GM23248 (cell line): ENCODE results near the gene HEPACAM. TPM values are rescaled to one million over a fixed set of nuclear protein-coding genes. Genes with fewer than 3 reads are reported as not detected.
A peak's percentile ranks its signal among the peaks of the same experiment; 100 is the strongest.

Experiments
- DNase-seq: peaks from one replicate; pipeline ENCODE4 v3.0.0-alpha.2; 2015
- H2AFZ ChIP-seq: fragments of 200-600 bp; sonication (generic); 2 replicates; pipeline ENCODE4 v1.6.1; 2016; ENCODE audit warnings: antibody characterized with exemption
- H3F3A ChIP-seq: fragments of 200-600 bp; sonication (generic); 2 replicates; pipeline ENCODE4 v1.6.1; 2016; ENCODE audit warnings: mild to moderate bottlenecking, antibody characterized with exemption, mixed run types; ENCODE audit not compliant: insufficient read depth
- H3K27ac ChIP-seq: fragments of 200-600 bp; sonication (generic); 2 replicates; pipeline ENCODE4 v1.5.1; 2016; ENCODE audit warnings: mild to moderate bottlenecking
- H3K27me3 ChIP-seq: fragments of 200-600 bp; sonication (generic); replicated peaks from 2 replicates; pipeline ENCODE4 v1.6.1; 2016; ENCODE audit warnings: mild to moderate bottlenecking; ENCODE audit not compliant: insufficient read depth
- H3K36me3 ChIP-seq: fragments of 200-600 bp; sonication (generic); 2 replicates; pipeline ENCODE4 v1.6.1; 2016; ENCODE audit warnings: low read depth, mild to moderate bottlenecking
- H3K4me1 ChIP-seq: fragments of 200-600 bp; sonication (generic); 2 replicates; pipeline ENCODE4 v1.6.1; 2016; ENCODE audit warnings: mild to moderate bottlenecking; ENCODE audit not compliant: insufficient read depth
- H3K4me2 ChIP-seq: fragments of 200-600 bp; sonication (generic); one replicate; pipeline ENCODE4 v1.6.1; 2016; ENCODE audit warnings: mild to moderate bottlenecking; ENCODE audit not compliant: unreplicated experiment
- H3K4me3 ChIP-seq: fragments of 200-600 bp; sonication (generic); 2 replicates; pipeline ENCODE4 v1.5.1; 2016; ENCODE audit warnings: mild to moderate bottlenecking
- H3K79me2 ChIP-seq: fragments of 200-600 bp; sonication (generic); 2 replicates; pipeline ENCODE4 v1.6.1; 2016; ENCODE audit warnings: mild to moderate bottlenecking; ENCODE audit not compliant: insufficient read depth
- H3K9ac ChIP-seq: fragments of 200-600 bp; sonication (generic); 2 replicates; pipeline ENCODE4 v1.6.1; 2016; ENCODE audit warnings: mild to moderate bottlenecking
- H3K9me2 ChIP-seq: fragments of 200-600 bp; sonication (generic); 2 replicates; pipeline ENCODE4 v1.6.1; 2016; ENCODE audit warnings: mixed run types, mild to moderate bottlenecking, moderate library complexity; ENCODE audit not compliant: insufficient read depth
- H3K9me3 ChIP-seq: fragments of 200-600 bp; sonication (generic); one replicate; pipeline ENCODE4 v1.6.1; 2017; ENCODE audit warnings: low read depth
- H4K20me1 ChIP-seq: fragments of 200-600 bp; sonication (generic); 2 replicates; pipeline ENCODE4 v1.6.0; 2016; ENCODE audit not compliant: insufficient read depth
- EZH2 ChIP-seq: fragments of 200-600 bp; sonication (generic); IDR thresholded peaks from 2 replicates; pipeline ENCODE4 v1.6.1; 2018; ENCODE audit warnings: antibody characterized with exemption, mild to moderate bottlenecking; ENCODE audit not compliant: insufficient read depth, poor library complexity, severe bottlenecking
- EZH2phosphoT487 ChIP-seq: fragments of 200-600 bp; sonication (generic); IDR thresholded peaks from 2 replicates; pipeline ENCODE4 v1.6.1; 2018; ENCODE audit warnings: antibody characterized with exemption, moderate library complexity, mild to moderate bottlenecking, low read depth; ENCODE audit not compliant: insufficient read depth
- WGBS, 2 experiments: methylation state at CpG; one replicate each; pipeline ENCODE4 v1.1.6; 2015 to 2017; ENCODE audit warnings: low lambda C conversion rate in 2 of 2, low coverage in 1 of 2; ENCODE audit errors: missing lambda C conversion rate in 2 of 2; 5-methylcytosine and 5-hydroxymethylcytosine counted together
- in situ Hi-C: fragments of 300-500 bp; cut with MboI; formaldehyde crosslinking; loops from 2 replicates; pipeline ENCODE4 v1.15.0; 2020
- polyA plus RNA-seq: library from polyadenylated mRNA; unstranded; fragments of >200 nt; fragmentation: Nextera tagmentation; extraction: Ambion mirVana; gene quantifications from 2 replicates; pipeline ENCODE4 v1.2.1, GENCODE V29; 2016
- total RNA-seq: library from RNA; depleted of rRNA; stranded (reverse); fragments of >200 nt; shearing (Covaris generic); gene quantifications from 2 replicates; pipeline ENCODE4 v1.2.3, GENCODE V29; 2014

The HEPACAM gene
- total and polyA plus RNA-seq, 2 experiments from 2014 or later = not detected

GRCh38 chr11:124877910-124878758 is 57.7 kb downstream of the HEPACAM start:
- DNase-seq = no peak
- no peak overlapping the region for H3K27ac ChIP-seq
- no peak overlapping the region for H3K9ac ChIP-seq
- no peaks in the 10 kb centered on the region for H4K20me1 ChIP-seq
- TF ChIP-seq EZH2phosphoT487 = no peak
- no peak for TF ChIP-seq EZH2
- H3F3A ChIP-seq = no peaks in the 10 kb centered on the region
- no peaks in the 10 kb centered on the region for H3K4me1 ChIP-seq
- 65 to 68% methylated on average over 15 to 17 of the region's 17 CpGs for WGBS, 2 experiments
- no peaks in the 10 kb centered on the region for H3K9me2 ChIP-seq
- H2AFZ ChIP-seq = no peak overlapping the region
- H3K36me3 ChIP-seq = no peaks in the 10 kb centered on the region
- H3K4me2 ChIP-seq = no peak overlapping the region
- in situ Hi-C loops = no loop called here
- H3K79me2 ChIP-seq = no peaks in the 10 kb centered on the region
- no peak overlapping the region for H3K4me3 ChIP-seq
- no peaks in the 10 kb centered on the region for H3K27me3 ChIP-seq
- no peaks in the 10 kb centered on the region for H3K9me3 ChIP-seq

DNA sequence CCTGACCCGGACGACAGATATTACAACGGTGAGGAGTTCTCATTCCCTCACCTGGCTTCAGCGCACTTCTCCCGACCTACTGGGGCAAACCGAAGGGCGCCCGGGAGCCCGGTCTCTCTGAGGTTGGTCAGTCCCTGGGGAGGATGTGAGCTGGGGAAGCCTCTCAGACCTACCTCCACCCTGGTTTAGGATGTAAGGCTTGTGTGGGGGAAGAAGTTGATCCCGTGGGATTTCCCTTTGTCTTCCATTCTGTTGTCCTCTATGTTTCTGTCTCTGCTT is 58.3 kb downstream of the HEPACAM start:
- Histone ChIP-seq H3F3A (no peaks in the 10 kb centered on the region), H3K27me3 (0 out of 2 replicates have a peak, but pooled peaks cover under 1% of the 10 kb centered on the region), H2AFZ (peak overlapping the region; percentile 90; the same call in 1 of the 2 replicates), H3K9ac (no peak overlapping the region), H3K79me2 (no peaks in the 10 kb centered on the region), H3K4me3 (no peak overlapping the region), H3K4me2 (no peak overlapping the region), H3K36me3 (no peaks in the 10 kb centered on the region), H3K4me1 (no peaks in the 10 kb centered on the region), H3K9me3 (no peaks in the 10 kb centered on the region), H3K9me2 (no peaks in the 10 kb centered on the region), H3K27ac (no peak overlapping the region), H4K20me1 (no peaks in the 10 kb centered on the region)
- WGBS, 2 experiments = 26 to 42% methylated on average over 10 of the region's 10 CpGs
- DNase-seq = no peak
- in situ Hi-C loops = no loop called here
- TF ChIP-seq EZH2 = no peak

- Histone ChIP-seq H3K79me2 (no peaks in the 10 kb centered on the region), H3K4me3 (peak overlapping the region; percentile 79), H3K4me1 (no peaks in the 10 kb centered on the region), H3K27me3 (peaks cover 6% of the 10 kb centered on the region; the same call in 1 of the 2 replicates), H3K9me2 (no peaks in the 10 kb centered on the region), H3K4me2 (peak overlapping the region; percentile 85), H3K27ac (peak overlapping the region; percentile 79; the same call in 1 of the 2 replicates), H3K9ac (peak overlapping the region; percentile 88), H3K36me3 (no peaks in the 10 kb centered on the region), H4K20me1 (no peaks in the 10 kb centered on the region), H2AFZ (peak overlapping the region; percentile 90), H3K9me3 (no peaks in the 10 kb centered on the region), H3F3A (no peaks in the 10 kb centered on the region)
- TF ChIP-seq EZH2phosphoT487 = no peak
- TF ChIP-seq EZH2 = no peak
- in situ Hi-C loops = no loop called here
- no peak for DNase-seq
- 30 to 32% methylated on average over 29 to 30 of the region's 30 CpGs for WGBS, 2 experiments
These were observed 58.8 kb downstream of the HEPACAM start for GRCh38 chr11:124876818-124877630.

DNA sequence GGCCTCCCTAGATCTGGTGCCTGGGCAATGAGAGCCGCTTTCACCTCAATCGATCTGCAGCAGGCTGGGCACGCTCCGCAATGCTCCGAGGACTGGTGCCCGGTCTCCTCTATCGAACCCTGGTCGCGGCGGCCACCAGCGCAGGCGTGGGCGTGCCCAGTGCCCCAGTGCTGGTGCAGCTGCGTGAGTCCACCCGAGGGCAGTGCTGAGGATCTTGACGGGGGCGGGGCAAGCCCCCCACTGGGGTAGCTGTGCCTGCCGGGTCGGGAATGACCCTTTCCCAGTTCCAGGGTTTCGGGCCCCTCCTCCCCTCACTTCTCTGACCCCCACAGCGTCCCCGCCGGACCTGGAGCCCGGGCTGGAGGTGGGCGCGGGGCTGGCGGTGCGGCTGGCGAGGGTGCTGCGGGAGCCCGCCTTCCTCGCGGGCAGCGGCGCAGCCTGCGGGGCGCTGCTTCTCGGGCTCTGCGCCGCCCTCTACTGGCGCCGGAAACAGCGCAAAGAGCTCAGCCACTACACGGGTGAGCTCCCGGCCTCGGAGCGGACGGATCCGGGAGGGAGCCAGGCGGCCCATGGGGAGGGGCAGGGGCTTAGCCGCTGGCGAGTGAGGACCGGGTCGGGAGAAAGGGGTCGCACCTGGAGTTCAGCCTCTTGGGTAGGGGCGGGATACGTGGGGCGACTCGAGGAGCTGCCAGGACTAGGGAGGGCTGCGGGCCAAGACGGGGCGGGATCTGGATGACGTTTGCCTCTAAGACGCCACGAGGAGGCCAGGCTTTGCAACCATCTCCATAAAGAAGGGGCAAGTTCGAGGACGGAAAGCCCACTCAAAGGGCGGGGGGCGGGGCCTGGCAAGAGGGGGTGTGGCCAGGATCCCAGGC is 59.7 kb downstream of the HEPACAM start:
- TF ChIP-seq EZH2phosphoT487 (no peak), EZH2 (no peak)
- Histone ChIP-seq H3K79me2 (no peaks in the 10 kb centered on the region), H3K9me3 (no peaks in the 10 kb centered on the region), H4K20me1 (no peaks in the 10 kb centered on the region), H3K4me2 (peak overlapping the region; percentile 85), H3F3A (no peaks in the 10 kb centered on the region), H3K27ac (peak overlapping the region; percentile 79), H3K27me3 (peaks cover 14% of the 10 kb centered on the region), H2AFZ (peak overlapping the region; percentile 90), H3K4me3 (peak overlapping the region; percentile 79), H3K36me3 (no peaks in the 10 kb centered on the region), H3K9me2 (no peaks in the 10 kb centered on the region), H3K4me1 (no peaks in the 10 kb centered on the region), H3K9ac (peak overlapping the region; percentile 88)
- in situ Hi-C loops = no loop called here
- WGBS, 2 experiments = 1% methylated on average over 59 to 69 of the region's 69 CpGs
- DNase-seq = peak; percentile 94
